H1 (cell line): ENCODE data around the gene PGBD5.

ENCODE experiments used
- ATF2 ChIP-seq: IDR thresholded peaks from 2 replicates; pipeline ENCODE4 v1.6.1; 2012; ENCODE audit warnings: low read length, inconsistent platforms
- CEBPB ChIP-seq: IDR thresholded peaks from 2 replicates; pipeline ENCODE4 v1.6.1; 2012; ENCODE audit warnings: low read depth, low read length
- CTCF ChIP-seq, 3 experiments: IDR thresholded peaks; 1 replicate in 2 of 3; 2 replicates in 1 of 3; pipeline versions ENCODE4 v1.5.1 to v1.6.1; 2011; ENCODE audit warnings: low read length in 3 of 3, mild to moderate bottlenecking in 3 of 3, inconsistent platforms in 2 of 3, low read depth in 1 of 3, moderate library complexity in 1 of 3; ENCODE audit not compliant: insufficient read depth in 1 of 3; ENCODE audit errors: control extremely low read depth in 1 of 3
- EP300 ChIP-seq, 2 experiments: IDR thresholded peaks; 1 replicate in 1 of 2; 2 replicates in 1 of 2; pipeline ENCODE4 v1.6.1; 2011 to 2012; ENCODE audit warnings: low read depth in 2 of 2, low read length in 2 of 2, mild to moderate bottlenecking in 2 of 2, borderline replicate concordance in 1 of 2, inconsistent platforms in 1 of 2, moderate library complexity in 1 of 2
- EZH2 ChIP-seq: fragments of 200-600 bp; sonication (generic); IDR thresholded peaks from 2 replicates; pipeline ENCODE4 v1.7.1; 2012; ENCODE audit warnings: low read depth, mild to moderate bottlenecking, moderate library complexity, low read length, inconsistent platforms; ENCODE audit not compliant: severe bottlenecking
- GABPA ChIP-seq: IDR thresholded peaks from 2 replicates; pipeline ENCODE4 v1.6.1; 2011; ENCODE audit warnings: mild to moderate bottlenecking, low read length, moderate library complexity, borderline replicate concordance; ENCODE audit not compliant: insufficient read depth
- KDM1A ChIP-seq: fragments of 200-600, 300-600 bp; sonication (generic); IDR thresholded peaks from 2 replicates; pipeline ENCODE4 v1.7.1; 2016; ENCODE audit warnings: mild to moderate bottlenecking, low read length, borderline replicate concordance
- PHF8 ChIP-seq: fragments of 200-600 bp; sonication (generic); conservative IDR thresholded peaks from 2 replicates; pipeline ENCODE4 v1.7.1; 2012; ENCODE audit warnings: low read depth, mild to moderate bottlenecking, inconsistent platforms, low read length, moderate library complexity
- POLR2A ChIP-seq, 2 experiments: IDR thresholded peaks; 1 replicate in 1 of 2; 2 replicates in 1 of 2; pipeline ENCODE4 v1.6.1; 2011; ENCODE audit warnings: low read depth in 2 of 2, low read length in 2 of 2, mild to moderate bottlenecking in 2 of 2; ENCODE audit errors: control extremely low read depth in 1 of 2
- RAD21 ChIP-seq, 2 experiments: IDR thresholded peaks in 1 of 2; conservative IDR thresholded peaks in 1 of 2; 2 replicates each; pipeline ENCODE4 v1.6.1; 2011; ENCODE audit warnings: low read depth in 2 of 2, low read length in 2 of 2, improper control_type of control experiment in 1 of 2, inconsistent platforms in 1 of 2, mild to moderate bottlenecking in 1 of 2, moderate library complexity in 1 of 2
- USF2 ChIP-seq: IDR thresholded peaks from 2 replicates; pipeline ENCODE4 v1.6.1; 2011; ENCODE audit warnings: low read length, improper control_type of control experiment

GRCh38 chr1:230286890-230287269, 139.3 kb downstream of the PGBD5 start:
- TF ChIP-seq POLR2A (IDR thresholded peaks at IDR 0.05; ENCODE audit: control extremely low read depth in 1 of 2, low read depth in 2 of 2, low read length in 2 of 2): no peak
- TF ChIP-seq KDM1A: no peak
- no peak for TF ChIP-seq CTCF (IDR thresholded peaks at IDR 0.05; ENCODE audit: control extremely low read depth in 1 of 3, insufficient read depth in 1 of 3, low read depth in 1 of 3, low read length in 3 of 3)
- TF ChIP-seq CEBPB: no peak
- TF ChIP-seq USF2: no peak
- no peak for TF ChIP-seq PHF8
- TF ChIP-seq EP300 (IDR thresholded peaks at IDR 0.05; ENCODE audit: borderline replicate concordance in 1 of 2, low read depth in 2 of 2, low read length in 2 of 2): no peak
- TF ChIP-seq GABPA: no peak
- TF ChIP-seq ATF2: no peak
- TF ChIP-seq RAD21 (IDR thresholded peaks at IDR 0.05 in 1 of 2, conservative IDR thresholded peaks at IDR 0.05 in 1 of 2; ENCODE audit: low read depth in 2 of 2, low read length in 2 of 2): no peak
- TF ChIP-seq EZH2: no peak
